ENCODE data around the gene MSH6. TPM values are rescaled to one million over a fixed set of nuclear protein-coding genes. Genes with fewer than 3 reads are reported as not detected.

The MSH6 gene
- total and polyA plus RNA-seq, 2 of the 8 experiments (the other 6 are each of a cell fraction or from before 2014, with no cell fraction given) = 45.8 to 301 TPM

DNA sequence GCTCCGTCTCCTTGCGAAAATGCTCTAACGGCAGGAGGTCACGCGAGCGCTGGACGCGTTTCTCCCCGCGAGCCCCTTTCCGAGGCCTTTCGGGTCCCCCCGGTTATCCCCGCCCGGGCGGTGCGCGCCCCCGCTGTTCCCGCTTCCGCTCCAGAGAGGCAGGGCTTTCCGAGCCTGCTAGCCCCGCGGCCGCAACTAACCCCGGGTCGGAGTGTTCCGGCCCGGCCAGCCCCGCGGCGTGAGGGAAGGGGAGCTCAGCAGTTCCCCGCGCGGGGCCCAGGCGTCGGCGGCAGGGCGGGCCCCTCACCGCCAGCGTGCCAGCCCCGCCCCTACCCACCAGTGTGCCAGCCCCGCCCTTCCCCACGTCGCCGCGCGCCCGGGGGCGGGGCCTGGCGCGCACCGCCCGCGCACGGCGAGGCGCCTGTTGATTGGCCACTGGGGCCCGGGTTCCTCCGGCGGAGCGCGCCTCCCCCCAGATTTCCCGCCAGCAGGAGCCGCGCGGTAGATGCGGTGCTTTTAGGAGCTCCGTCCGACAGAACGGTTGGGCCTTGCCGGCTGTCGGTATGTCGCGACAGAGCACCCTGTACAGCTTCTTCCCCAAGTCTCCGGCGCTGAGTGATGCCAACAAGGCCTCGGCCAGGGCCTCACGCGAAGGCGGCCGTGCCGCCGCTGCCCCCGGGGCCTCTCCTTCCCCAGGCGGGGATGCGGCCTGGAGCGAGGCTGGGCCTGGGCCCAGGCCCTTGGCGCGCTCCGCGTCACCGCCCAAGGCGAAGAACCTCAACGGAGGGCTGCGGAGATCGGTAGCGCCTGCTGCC lies at the start of gene MSH6 (continued):
- TF ChIP-seq ZNF274 (IDR thresholded peaks at IDR 0.05; ENCODE audit: borderline replicate concordance, extremely low read depth, low read length) (no peak), POU5F1 (IDR thresholded peaks at IDR 0.05; ENCODE audit: low read depth, low read length) (no peak), RXRA (IDR thresholded peaks at IDR 0.05; ENCODE audit: insufficient read depth, low read depth, low read length) (no peak), SIN3A (conservative IDR thresholded peaks at IDR 0.05 in 1 of 2, IDR thresholded peaks at IDR 0.05 in 1 of 2; ENCODE audit: low read depth in 1 of 2, low read length in 2 of 2) (peak in 1 of 2 experiments; percentile 21; a peak in 1 of 4 replicates), RFX5 (IDR thresholded peaks at IDR 0.05; ENCODE audit: borderline replicate concordance, low read depth, low read length) (no peak), CBX8 (IDR thresholded peaks at IDR 0.05; ENCODE audit: borderline replicate concordance, low read depth, low read length) (no peak), YY1 (IDR thresholded peaks at IDR 0.05; ENCODE audit: low read depth, low read length) (no peak), TEAD4 (IDR thresholded peaks at IDR 0.05; ENCODE audit: low read depth, low read length) (no peak), CEBPB (IDR thresholded peaks at IDR 0.05; ENCODE audit: low read depth, low read length) (no peak), TAF7 (optimal IDR thresholded peaks at IDR 0.05; ENCODE audit: borderline replicate concordance, low read depth, low read length) (peak; percentile 78), TBP (IDR thresholded peaks at IDR 0.05; ENCODE audit: low read depth, low read length) (peak; percentile 60), RBBP5 (IDR thresholded peaks at IDR 0.05; ENCODE audit: borderline replicate concordance, low read depth, low read length) (0 out of 2 replicates have a peak, but pooled peaks have one; percentile 17), KDM4A (IDR thresholded peaks at IDR 0.05; ENCODE audit: low read depth, low read length, severe bottlenecking) (peak; percentile 30), PHF8 (conservative IDR thresholded peaks at IDR 0.05; ENCODE audit: low read depth, low read length) (peak; percentile 94), BACH1 (IDR thresholded peaks at IDR 0.05; ENCODE audit: low read length) (peak; percentile 96)
- TF ChIP-seq, protein P1, sequence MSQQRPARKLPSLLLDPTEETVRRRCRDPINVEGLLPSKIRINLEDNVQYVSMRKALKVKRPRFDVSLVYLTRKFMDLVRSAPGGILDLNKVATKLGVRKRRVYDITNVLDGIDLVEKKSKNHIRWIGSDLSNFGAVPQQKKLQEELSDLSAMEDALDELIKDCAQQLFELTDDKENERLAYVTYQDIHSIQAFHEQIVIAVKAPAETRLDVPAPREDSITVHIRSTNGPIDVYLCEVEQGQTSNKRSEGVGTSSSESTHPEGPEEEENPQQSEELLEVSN (IDR thresholded peaks at IDR 0.05) = peak; percentile 93
- TF ChIP-seq, protein P2, sequence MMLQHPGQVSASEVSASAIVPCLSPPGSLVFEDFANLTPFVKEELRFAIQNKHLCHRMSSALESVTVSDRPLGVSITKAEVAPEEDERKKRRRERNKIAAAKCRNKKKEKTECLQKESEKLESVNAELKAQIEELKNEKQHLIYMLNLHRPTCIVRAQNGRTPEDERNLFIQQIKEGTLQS (IDR thresholded peaks at IDR 0.05; ENCODE audit: insufficient read depth, low read depth, low read length) = no peak

Measured in H1 (cell line).